H7 (cell line): ENCODE data around the gene GPX3. TPM values are rescaled to one million over a fixed set of nuclear protein-coding genes. Genes with fewer than 3 reads are reported as not detected.

Source experiments
- total RNA-seq: library from RNA; depleted of rRNA; stranded (reverse); fragments of >200 nt; shearing (Covaris generic); gene quantifications from 2 replicates; pipeline ENCODE4 v1.2.3, GENCODE V29; 2014; rRNA removed

GPX3 gene
- total RNA-seq, 1 experiment from 2014 or later, result 39.8 TPM

Other genes with a start within 250 kb of the GPX3 start
- gene SMIM3, start 241.8 kb upstream of the GPX3 start, total RNA-seq, result 3.0 and 5.2 TPM in 2 replicates
- not detected in 2 replicates for gene IRGM, start 174.1 kb upstream of the GPX3 start, total RNA-seq
- not detected in 2 replicates for gene ZNF300, start 115.6 kb upstream of the GPX3 start, total RNA-seq
- 27.3 and 38.6 TPM in 2 replicates for gene TNIP1, start 60.4 kb downstream of the GPX3 start, total RNA-seq
- gene ANXA6, start 137.2 kb downstream of the GPX3 start, total RNA-seq, result 179 and 212 TPM in 2 replicates
- 5.6 and 8.7 TPM in 2 replicates for gene CCDC69, start 203.5 kb downstream of the GPX3 start, total RNA-seq
- gene GM2A, start 232.6 kb downstream of the GPX3 start, total RNA-seq, result 29.4 and 30.7 TPM in 2 replicates